HCT116 (cell line): ENCODE data around the gene SRA1.

ENCODE experiments used
- CTCF ChIP-seq, 3 experiments: fragments of 200-600 bp in 1 of 3; sonication (generic) in 1 of 3; IDR thresholded peaks in 2 of 3; conservative IDR thresholded peaks in 1 of 3; 2 replicates each; pipeline ENCODE4 v1.5.1; 2012 to 2017; ENCODE audit warnings: low read depth in 2 of 3, low read length in 2 of 3, antibody characterized with exemption in 1 of 3, borderline replicate concordance in 1 of 3, control low read depth in 1 of 3, mild to moderate bottlenecking in 1 of 3, mixed read lengths in 1 of 3, mixed run types in 1 of 3, moderate library complexity in 1 of 3; ENCODE audit not compliant: insufficient read depth in 1 of 3
- ELF1 ChIP-seq: IDR thresholded peaks from 2 replicates; pipeline ENCODE4 v1.6.1; 2012; ENCODE audit warnings: low read depth, borderline replicate concordance
- EZH2 ChIP-seq: fragments of 200-600 bp; sonication (generic); IDR thresholded peaks from 2 replicates; pipeline ENCODE4 v1.6.1; 2017; ENCODE audit warnings: antibody characterized with exemption, mixed run types
- JUND ChIP-seq: IDR thresholded peaks from 2 replicates; pipeline ENCODE4 v1.6.1; 2012
- POLR2A ChIP-seq: IDR thresholded peaks from 2 replicates; pipeline ENCODE4 v1.7.0; 2011; ENCODE audit warnings: borderline replicate concordance; ENCODE audit not compliant: insufficient read depth, insufficient read length; ENCODE audit errors: extremely low read depth
- TCF7L2 ChIP-seq: IDR thresholded peaks from 2 replicates; pipeline ENCODE4 v1.7.0; 2011; ENCODE audit warnings: borderline replicate concordance, inconsistent platforms; ENCODE audit not compliant: insufficient read depth, insufficient read length; ENCODE audit errors: extremely low read depth
- YY1 ChIP-seq: IDR thresholded peaks from 2 replicates; pipeline ENCODE4 v1.6.1; 2011; ENCODE audit warnings: low read length, low read depth, moderate library complexity, mild to moderate bottlenecking; ENCODE audit not compliant: insufficient replicate concordance; ENCODE audit errors: extremely low read depth
- ZBTB33 ChIP-seq: IDR thresholded peaks from 2 replicates; pipeline ENCODE4 v1.6.1; 2011; ENCODE audit warnings: mild to moderate bottlenecking, low read length, moderate library complexity; ENCODE audit not compliant: insufficient replicate concordance; ENCODE audit errors: extremely low read depth

- TF ChIP-seq ELF1 (no peak), CTCF (IDR thresholded peaks at IDR 0.05 in 2 of 3, conservative IDR thresholded peaks at IDR 0.05 in 1 of 3; ENCODE audit: borderline replicate concordance in 1 of 3, insufficient read depth in 1 of 3, low read depth in 2 of 3, low read length in 2 of 3) (no peak), YY1 (no peak), JUND (no peak), EZH2 (no peak), POLR2A (no peak), ZBTB33 (no peak), TCF7L2 (no peak)
Measured at GRCh38 chr5:140542972-140543371, 14.3 kb downstream of the SRA1 start.
